ENCODE measurements around the gene NRDE2.

NRDE2 gene

DNA sequence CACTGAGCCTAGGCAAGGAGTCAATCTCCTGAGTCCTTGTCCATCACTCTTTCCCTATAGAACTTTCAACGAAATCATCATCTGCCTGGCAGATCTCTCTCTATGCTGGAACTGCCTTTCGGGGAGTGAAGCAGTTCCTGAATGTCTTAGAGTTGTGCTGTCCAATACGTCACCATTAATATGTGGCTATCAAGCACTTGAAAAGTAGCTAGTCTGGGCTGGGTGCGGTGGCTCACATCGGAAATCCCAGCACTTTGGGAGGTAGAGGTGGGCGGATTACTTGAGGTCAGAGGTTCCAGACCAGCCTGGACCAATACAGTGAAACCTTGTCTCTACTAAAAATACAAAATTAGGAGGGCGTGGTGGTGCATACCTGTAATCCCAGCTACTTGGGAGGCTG lies 35.1 kb downstream of the NRDE2 start:
- DNase-seq = no peak

DNA sequence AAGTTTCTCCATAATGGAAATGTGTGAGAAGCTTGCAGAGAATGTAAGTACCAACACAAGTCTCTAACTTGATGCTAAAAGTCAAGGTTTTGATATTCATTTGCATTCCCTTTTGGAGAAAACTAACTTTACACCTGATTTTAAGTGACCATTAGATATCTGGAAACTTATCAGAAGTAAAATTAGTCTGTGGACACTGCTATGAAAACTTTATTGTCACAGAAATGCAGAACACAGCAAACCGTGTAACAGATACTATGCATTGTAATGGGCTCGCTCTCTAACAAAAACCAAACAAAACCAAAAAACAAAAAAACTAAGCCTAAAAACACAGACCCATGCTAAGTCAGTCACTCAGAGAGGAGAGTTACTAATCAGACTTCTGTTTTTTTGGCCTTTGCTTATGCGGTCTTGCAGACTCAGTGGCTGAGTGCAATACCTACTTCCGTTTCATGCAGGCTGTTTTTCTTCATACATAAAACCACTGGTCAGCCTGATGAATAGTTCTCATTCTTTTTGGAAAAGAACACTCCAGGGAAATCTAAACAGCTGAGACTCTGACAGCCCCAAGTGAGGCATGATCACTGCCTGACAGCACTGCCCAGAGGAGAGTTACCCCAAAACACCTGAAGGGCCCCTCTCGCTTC lies 35.7 kb downstream of the NRDE2 start:
- DNase-seq = no peak

- no peak for DNase-seq
Observed at GRCh38 chr14:90294872-90295271, 36.9 kb downstream of the NRDE2 start.

GRCh38 chr14:90293766-90294730 lies 37.7 kb downstream of the NRDE2 start:
- no peak for DNase-seq

GRCh38 chr14:90291699-90292098 lies 40.0 kb downstream of the NRDE2 start:
- no peak for DNase-seq

- no peak for DNase-seq
Observed at GRCh38 chr14:90290337-90291011, 41.3 kb downstream of the NRDE2 start.

GRCh38 chr14:90288651-90289355 lies 42.9 kb downstream of the NRDE2 start:
- no peak for DNase-seq

DNA sequence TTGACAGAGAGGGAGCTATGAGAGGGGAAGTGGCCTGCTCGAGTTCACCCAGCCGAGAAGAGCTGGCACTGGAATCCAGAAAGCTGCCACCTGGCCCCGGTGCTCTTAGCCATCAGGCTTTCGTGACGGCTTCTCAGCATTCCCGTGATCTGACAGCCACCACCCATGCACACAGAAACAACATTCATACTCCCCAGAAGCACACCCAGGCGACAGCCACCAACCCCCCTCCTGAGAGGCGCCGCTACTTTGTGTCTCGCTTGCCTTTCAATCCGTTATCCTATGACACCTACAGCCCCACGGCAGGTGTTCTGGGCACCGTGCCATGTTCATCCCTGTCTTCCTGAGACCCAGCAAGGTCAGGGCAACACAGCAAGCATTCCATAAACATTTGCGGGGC lies 44.0 kb downstream of the NRDE2 start:
- DNase-seq = no peak

GRCh38 chr14:90281756-90282155 lies 50.0 kb downstream of the NRDE2 start:
- DNase-seq = no peak

- DNase-seq = no peak
Observed at GRCh38 chr14:90281261-90281660, 50.5 kb downstream of the NRDE2 start.

DNA sequence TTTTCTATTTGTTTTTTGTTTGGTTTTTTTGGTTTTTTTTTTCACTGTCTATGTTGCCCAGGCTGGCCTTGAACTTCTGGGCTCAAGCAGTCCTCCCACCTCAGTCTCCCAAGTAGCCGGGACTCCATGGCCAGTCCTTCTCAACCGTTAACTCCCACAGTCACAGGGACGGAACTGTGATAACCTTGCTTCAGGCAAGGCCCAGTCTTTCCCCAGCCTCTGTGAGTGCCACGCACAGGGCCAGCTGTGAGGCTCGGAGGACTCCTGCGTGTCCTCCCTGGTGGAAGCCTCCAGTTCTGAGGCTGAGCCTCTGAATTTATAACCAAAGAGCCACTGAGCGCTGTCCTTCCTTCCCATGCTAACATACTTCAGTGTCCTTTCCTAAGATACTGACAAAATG lies 51.6 kb downstream of the NRDE2 start:
- no peak for DNase-seq

- no peak for DNase-seq
Observed at GRCh38 chr14:90278199-90279175, 53.3 kb downstream of the NRDE2 start.

- DNase-seq = no peak
Observed at GRCh38 chr14:90277581-90278198, 54.1 kb downstream of the NRDE2 start.

DNA sequence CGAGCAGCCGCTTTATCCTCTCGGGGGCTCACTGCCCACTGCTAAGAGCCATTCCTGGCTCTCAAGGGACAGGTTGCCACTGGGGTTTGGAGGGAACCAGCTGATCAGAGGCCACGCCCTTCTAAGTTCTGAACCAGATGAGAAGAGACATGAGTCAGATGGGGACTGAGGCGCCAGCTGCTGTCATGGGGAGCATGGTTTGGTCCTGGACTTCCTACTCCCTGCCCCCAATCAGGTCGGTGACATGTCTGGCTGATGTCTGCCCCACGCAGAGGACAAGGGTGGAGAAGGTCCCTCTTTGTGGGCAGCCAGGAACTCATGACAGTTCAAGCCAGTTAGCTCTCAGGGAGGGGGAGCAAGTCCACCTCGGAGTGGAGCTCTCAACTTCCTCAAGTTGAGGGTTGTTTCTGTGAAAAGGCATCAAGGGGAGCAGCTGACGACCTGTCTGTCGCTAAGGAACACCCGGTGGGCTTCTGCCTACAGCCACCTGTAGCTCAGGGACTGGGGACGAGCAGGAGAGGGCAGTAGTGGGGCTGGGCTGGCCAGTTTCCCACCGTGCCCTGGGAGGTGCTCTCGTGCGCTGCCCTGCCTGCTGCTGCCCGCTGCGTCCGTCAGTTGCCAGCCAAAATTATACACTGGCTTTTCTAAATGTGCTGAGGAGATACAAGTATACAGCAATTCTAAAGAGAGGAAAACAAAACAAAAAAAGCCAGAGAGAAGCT lies 54.9 kb downstream of the NRDE2 start:
- DNase-seq = peak; percentile 27

DNA sequence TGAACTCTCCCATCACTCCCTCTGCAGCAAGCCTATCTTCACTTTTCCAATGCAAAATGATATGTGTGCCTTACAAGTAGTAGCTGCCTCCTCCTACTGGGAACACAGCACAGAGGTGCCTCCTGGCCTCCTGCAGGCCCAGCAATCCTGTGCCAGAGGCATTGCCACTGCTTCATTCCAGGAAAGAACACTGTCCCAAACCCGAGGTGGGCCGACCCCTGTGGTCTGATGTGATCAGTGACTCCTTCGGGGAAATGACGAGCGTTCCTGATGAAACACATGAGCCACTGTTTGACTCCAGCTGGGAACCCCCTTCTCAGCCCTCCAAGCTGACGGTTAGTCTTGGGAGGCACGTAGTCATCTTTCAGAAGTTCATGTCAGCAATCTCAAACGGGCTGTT lies 55.9 kb downstream of the NRDE2 start:
- peak; percentile 27 for DNase-seq

DNA sequence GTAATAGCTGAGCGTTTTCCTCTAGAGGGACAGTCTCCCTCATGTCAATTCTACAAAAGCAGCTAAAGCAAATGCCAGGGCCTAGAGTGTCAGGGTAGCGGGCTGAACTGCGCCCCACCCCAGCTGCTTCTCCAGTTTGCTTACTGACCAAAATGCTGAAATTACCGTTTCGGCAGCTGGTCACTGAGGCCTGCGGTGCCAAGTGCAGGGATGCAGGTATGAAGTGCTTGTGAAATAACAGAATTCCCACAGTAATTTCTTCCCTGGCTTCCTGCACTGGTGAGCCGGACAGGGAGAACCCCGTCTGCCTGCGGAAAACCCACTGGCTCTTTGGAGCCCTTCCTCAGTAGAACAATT lies 56.3 kb downstream of the NRDE2 start:
- no peak for DNase-seq

- peak; percentile 30 for DNase-seq
Observed at GRCh38 chr14:90274808-90275457, 56.8 kb downstream of the NRDE2 start.

DNA sequence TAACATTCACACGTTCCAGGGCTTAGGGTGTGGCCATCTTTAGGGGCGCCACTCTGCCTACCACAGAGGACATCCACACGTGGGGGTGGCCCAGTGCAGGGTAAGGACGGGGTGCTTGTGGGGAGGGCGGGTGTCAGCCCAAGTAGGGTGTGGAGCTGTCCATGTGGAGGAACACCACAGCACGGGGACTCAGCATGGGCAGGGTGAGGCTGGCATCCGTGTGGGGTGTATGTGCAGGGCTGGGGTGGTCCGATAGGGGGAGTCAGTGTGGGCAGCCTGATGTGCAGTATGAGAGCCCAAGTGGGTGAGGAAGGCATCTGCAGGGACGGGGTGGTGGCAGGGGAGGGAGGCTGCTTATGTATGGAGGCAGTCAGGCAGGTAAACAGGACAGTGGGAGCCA lies 57.7 kb downstream of the NRDE2 start:
- no peak for DNase-seq

DNA sequence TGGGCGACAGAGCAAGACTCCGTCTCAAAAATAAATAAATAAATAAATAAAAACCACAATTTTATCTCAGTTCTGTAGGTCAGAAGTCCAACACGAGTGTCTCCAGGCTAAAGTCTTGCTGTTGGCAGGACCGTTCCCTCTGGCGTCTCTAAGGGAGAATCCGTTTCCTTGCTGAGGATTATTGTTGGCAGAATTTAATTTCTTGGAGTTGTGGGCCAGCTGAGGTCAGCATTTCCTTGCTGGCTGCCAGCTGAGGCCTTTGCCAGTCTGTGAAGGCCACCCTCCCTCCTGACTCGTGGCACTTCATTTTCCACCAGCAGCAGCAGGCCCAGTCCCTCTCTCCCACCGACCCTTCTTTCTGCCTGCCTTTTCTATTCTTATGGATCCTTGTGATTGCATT lies 58.2 kb downstream of the NRDE2 start:
- DNase-seq = no peak

- DNase-seq = no peak
Observed at GRCh38 chr14:90272523-90272922, 59.2 kb downstream of the NRDE2 start.
